Hematopoietic multipotent progenitor cell treated with erythropoietin and hydrocortisone succinate and interleukin-3 and kit ligand, for 15 days (in vitro differentiated cells): ENCODE data around the gene NOSIP.

Experiments used
- DNase-seq: peaks from one replicate; pipeline ENCODE4 v3.0.0-alpha.2; 2015; ENCODE audit warnings: low spot score

Gene NOSIP

GRCh38 chr19:49594993-49595818 is 14.8 kb upstream of the NOSIP start:
- DNase-seq: no peak

- DNase-seq: no peak
Measured at GRCh38 chr19:49594157-49594992, 14.0 kb upstream of the NOSIP start.

- DNase-seq: peak; percentile 93
Measured at GRCh38 chr19:49593233-49594113, 13.1 kb upstream of the NOSIP start.

GRCh38 chr19:49592486-49593232 is 12.3 kb upstream of the NOSIP start:
- peak; percentile 12 for DNase-seq

- peak; percentile 40 for DNase-seq
Measured at GRCh38 chr19:49591731-49592485, 11.6 kb upstream of the NOSIP start.

GRCh38 chr19:49590971-49591730 is 10.8 kb upstream of the NOSIP start, which contains the start of gene PRR12:
PRR12 (plus strand) TSS chr19:49591182; CDS start chr19:49591655, 473 bp downstream.
- DNase-seq: peak; percentile 61

GRCh38 chr19:49590071-49590970 is 10.0 kb upstream of the NOSIP start:
- peak; percentile 94 for DNase-seq

GRCh38 chr19:49589502-49589905 is 9.1 kb upstream of the NOSIP start:
- no peak for DNase-seq

GRCh38 chr19:49588365-49589122 is 8.2 kb upstream of the NOSIP start:
- DNase-seq: no peak

GRCh38 chr19:49587227-49587626 is 6.9 kb upstream of the NOSIP start:
- no peak for DNase-seq

- DNase-seq: no peak
Measured at GRCh38 chr19:49585023-49585422, 4.7 kb upstream of the NOSIP start.

GRCh38 chr19:49583239-49583638 is 2.9 kb upstream of the NOSIP start:
- no peak for DNase-seq

- DNase-seq: no peak
Measured at GRCh38 chr19:49581007-49581508, 702 bp upstream of the NOSIP start, which contains the start of gene PRRG2. PRRG2 (plus strand) TSS chr19:49581316; CDS start chr19:49583220, 1,904 bp downstream.

GRCh38 chr19:49579947-49580263 is 451 bp downstream of the NOSIP start:
- DNase-seq: no peak

- no peak for DNase-seq
Measured at GRCh38 chr19:49579193-49579592, 1.2 kb downstream of the NOSIP start.

GRCh38 chr19:49574206-49574755 is 6.1 kb downstream of the NOSIP start:
- no peak for DNase-seq

GRCh38 chr19:49573425-49573824 is 6.9 kb downstream of the NOSIP start:
- no peak for DNase-seq
